K562 (cell line): Measurements from ENCODE around the gene CLEC3B. TPM values are rescaled to one million over a fixed set of nuclear protein-coding genes. Genes with fewer than 3 reads are reported as not detected.

ENCODE experiments used
- CREB3L1 ChIP-seq: fragments of 450-650 bp; IDR thresholded peaks from 2 replicates; pipeline ENCODE4 v1.6.1; 2014; ENCODE audit warnings: low read depth, mild to moderate bottlenecking, moderate library complexity, borderline replicate concordance
- E2F3 ChIP-seq: fragments of 250-450 bp; sonication (Bioruptor Pico); IDR thresholded peaks from 2 replicates; pipeline ENCODE4 v1.4.0; 2020; ENCODE audit warnings: mild to moderate bottlenecking
- HLTF ChIP-seq: fragments of 450-650 bp; IDR thresholded peaks from 2 replicates; pipeline ENCODE4 v1.6.1; 2016
- PRPF4 ChIP-seq: fragments of 200-400 bp; formaldehyde crosslinking; IDR thresholded peaks from one replicate; pipeline ENCODE4 v1.6.1; 2017; ENCODE audit warnings: low read length, low read depth, mild to moderate bottlenecking; ENCODE audit not compliant: insufficient read depth, poor library complexity, severe bottlenecking
- ZBTB34 ChIP-seq: fragments of 250-450 bp; sonication (Bioruptor Pico); IDR thresholded peaks from 2 replicates; pipeline ENCODE4 v1.8.0; 2021; ENCODE audit warnings: mild to moderate bottlenecking, moderate library complexity
- ZNF239 ChIP-seq: fragments of 250-450 bp; sonication (Bioruptor Pico); IDR thresholded peaks from 2 replicates; pipeline ENCODE4 v1.4.0; 2020; ENCODE audit warnings: mild to moderate bottlenecking
- polyA plus RNA-seq, 8 experiments: library from polyadenylated mRNA; depleted of rRNA in 4 of 8; stranded (reverse) in 5 of 8; unstranded in 3 of 8; fragments of >200 nt; fragmentation: Nextera tagmentation in 2 of 8; fragmentation: Illumina TruSeq in 1 of 8; extraction: Ambion mirVana in 2 of 8; extraction: Trizol in 1 of 8; gene quantifications; 2 replicates each; pipeline versions ENCODE4 v1.2.1 to v1.2.3, GENCODE V29; 2011 to 2014; ENCODE audit warnings: inconsistent platforms in 1 of 8, missing spikeins in 1 of 8
- total RNA-seq, 7 experiments: library from RNA; depleted of rRNA in 6 of 7; stranded (reverse); fragments of >200 nt in 6 of 7; fragmentation: Illumina TruSeq in 2 of 7; extraction: Trizol in 2 of 7; gene quantifications; 2 replicates each; pipeline versions ENCODE4 v1.2.1 to v1.2.3, GENCODE V29; 2011 to 2021; ENCODE audit warnings: low replicate concordance in 1 of 7
- TF ChIP-seq, protein P1 (sequence below), 2 experiments: fragments of 450-650 bp; formaldehyde crosslinking in 1 of 2; IDR thresholded peaks; 2 replicates each; pipeline versions ENCODE4 v1.4.0 to v1.6.1; 2014 to 2020; ENCODE audit warnings: mild to moderate bottlenecking in 2 of 2, borderline replicate concordance in 1 of 2, low read depth in 1 of 2

CLEC3B gene
- total and polyA plus RNA-seq, 9 of the 15 experiments (the other 6 are each of a cell fraction or from before 2014, with no cell fraction given) = not detected

- TF ChIP-seq PRPF4 (no peak), HLTF (no peak), ZBTB34 (CRISPR knock-in tag) (no peak), E2F3 (no peak), ZNF239 (CRISPR knock-in tag) (0 out of 2 replicates have a peak, but pooled peaks have one; percentile 8), CREB3L1 (no peak)
- TF ChIP-seq, protein P1, sequence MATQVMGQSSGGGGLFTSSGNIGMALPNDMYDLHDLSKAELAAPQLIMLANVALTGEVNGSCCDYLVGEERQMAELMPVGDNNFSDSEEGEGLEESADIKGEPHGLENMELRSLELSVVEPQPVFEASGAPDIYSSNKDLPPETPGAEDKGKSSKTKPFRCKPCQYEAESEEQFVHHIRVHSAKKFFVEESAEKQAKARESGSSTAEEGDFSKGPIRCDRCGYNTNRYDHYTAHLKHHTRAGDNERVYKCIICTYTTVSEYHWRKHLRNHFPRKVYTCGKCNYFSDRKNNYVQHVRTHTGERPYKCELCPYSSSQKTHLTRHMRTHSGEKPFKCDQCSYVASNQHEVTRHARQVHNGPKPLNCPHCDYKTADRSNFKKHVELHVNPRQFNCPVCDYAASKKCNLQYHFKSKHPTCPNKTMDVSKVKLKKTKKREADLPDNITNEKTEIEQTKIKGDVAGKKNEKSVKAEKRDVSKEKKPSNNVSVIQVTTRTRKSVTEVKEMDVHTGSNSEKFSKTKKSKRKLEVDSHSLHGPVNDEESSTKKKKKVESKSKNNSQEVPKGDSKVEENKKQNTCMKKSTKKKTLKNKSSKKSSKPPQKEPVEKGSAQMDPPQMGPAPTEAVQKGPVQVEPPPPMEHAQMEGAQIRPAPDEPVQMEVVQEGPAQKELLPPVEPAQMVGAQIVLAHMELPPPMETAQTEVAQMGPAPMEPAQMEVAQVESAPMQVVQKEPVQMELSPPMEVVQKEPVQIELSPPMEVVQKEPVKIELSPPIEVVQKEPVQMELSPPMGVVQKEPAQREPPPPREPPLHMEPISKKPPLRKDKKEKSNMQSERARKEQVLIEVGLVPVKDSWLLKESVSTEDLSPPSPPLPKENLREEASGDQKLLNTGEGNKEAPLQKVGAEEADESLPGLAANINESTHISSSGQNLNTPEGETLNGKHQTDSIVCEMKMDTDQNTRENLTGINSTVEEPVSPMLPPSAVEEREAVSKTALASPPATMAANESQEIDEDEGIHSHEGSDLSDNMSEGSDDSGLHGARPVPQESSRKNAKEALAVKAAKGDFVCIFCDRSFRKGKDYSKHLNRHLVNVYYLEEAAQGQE (IDR thresholded peaks at IDR 0.05; ENCODE audit: borderline replicate concordance) = peak; percentile 69
- TF ChIP-seq, protein P1 (CRISPR knock-in tag; IDR thresholded peaks at IDR 0.05; ENCODE audit: low read depth) = no peak
Observed at GRCh38 chr3:45055411-45056143, 29.5 kb downstream of the CLEC3B start (continued).
